ENCODE data around the gene HID1. TPM values are rescaled to one million over a fixed set of nuclear protein-coding genes. Genes with fewer than 3 reads are reported as not detected.
A peak's percentile ranks its signal among the peaks of the same experiment; 100 is the strongest.
"Not testable (repeated sequence)": the region's sequence is repeated elsewhere in the genome, so short reads cannot be mapped to it uniquely, and the experiment has no call there.

Gene HID1
- total RNA-seq, 6 experiments from 2014 or later = 0.40 to 0.96 (median 0.56) TPM

DNA sequence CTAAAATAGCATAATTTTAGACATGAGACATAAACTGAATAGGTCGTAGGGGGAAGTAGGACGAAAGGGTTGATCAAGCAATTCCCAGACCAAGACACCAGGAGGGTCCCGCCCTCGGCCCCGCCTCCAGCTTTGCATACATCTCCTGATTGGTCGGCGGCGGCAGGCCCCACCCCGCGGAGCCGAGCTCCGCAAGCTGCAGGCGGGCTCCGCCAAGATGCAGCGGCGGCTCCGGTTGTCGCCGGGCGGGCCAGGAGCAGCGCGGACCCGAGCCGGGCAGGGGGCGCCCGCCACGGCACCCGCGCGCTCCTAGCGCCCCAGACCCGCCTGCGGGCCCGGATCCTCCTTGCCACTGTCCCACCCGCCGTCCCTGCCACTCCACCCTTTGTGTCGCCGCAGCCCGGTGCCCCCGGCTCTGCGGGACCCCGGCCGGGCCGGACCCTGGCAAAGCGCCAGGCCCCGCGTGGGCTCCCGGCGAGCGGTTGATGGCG, 14.9 kb upstream of the HID1 start, which contains the start of gene CDR2L:
CDR2L (plus strand) TSS at position 215 of the 491 bp plus-strand sequence. CDS start 412 bp downstream, outside the sequence.
- H3K27ac Mint-ChIP-seq = peak within 1 kb of the TSS; percentile 96
- no peaks in the 10 kb centered on the region for H3K36me3 Mint-ChIP-seq (ENCODE audit: low read depth)
- TF ChIP-seq, protein P1, sequence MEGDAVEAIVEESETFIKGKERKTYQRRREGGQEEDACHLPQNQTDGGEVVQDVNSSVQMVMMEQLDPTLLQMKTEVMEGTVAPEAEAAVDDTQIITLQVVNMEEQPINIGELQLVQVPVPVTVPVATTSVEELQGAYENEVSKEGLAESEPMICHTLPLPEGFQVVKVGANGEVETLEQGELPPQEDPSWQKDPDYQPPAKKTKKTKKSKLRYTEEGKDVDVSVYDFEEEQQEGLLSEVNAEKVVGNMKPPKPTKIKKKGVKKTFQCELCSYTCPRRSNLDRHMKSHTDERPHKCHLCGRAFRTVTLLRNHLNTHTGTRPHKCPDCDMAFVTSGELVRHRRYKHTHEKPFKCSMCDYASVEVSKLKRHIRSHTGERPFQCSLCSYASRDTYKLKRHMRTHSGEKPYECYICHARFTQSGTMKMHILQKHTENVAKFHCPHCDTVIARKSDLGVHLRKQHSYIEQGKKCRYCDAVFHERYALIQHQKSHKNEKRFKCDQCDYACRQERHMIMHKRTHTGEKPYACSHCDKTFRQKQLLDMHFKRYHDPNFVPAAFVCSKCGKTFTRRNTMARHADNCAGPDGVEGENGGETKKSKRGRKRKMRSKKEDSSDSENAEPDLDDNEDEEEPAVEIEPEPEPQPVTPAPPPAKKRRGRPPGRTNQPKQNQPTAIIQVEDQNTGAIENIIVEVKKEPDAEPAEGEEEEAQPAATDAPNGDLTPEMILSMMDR (IDR thresholded peaks at IDR 0.05) = no peak; the same call in 1 of the 2 replicates
- peaks cover 25% of the 10 kb centered on the region for H3K4me1 Mint-ChIP-seq (ENCODE audit: low read depth)
- H3K27me3 Mint-ChIP-seq (ENCODE audit: insufficient read depth) = no peaks in the 10 kb centered on the region; the same call in 1 of the 2 replicates
- H3K9me3 Mint-ChIP-seq = no peaks in the 10 kb centered on the region
- peak within 1 kb of the TSS; percentile 89 for H3K4me3 Mint-ChIP-seq
- DNase-seq = peak; percentile 87

- H3K4me1 Mint-ChIP-seq (ENCODE audit: low read depth) = peaks cover 25% of the 10 kb centered on the region
- no peak overlapping the region for H3K27ac Mint-ChIP-seq
- TF ChIP-seq, protein P1 (IDR thresholded peaks at IDR 0.05) = no peak
- no peaks in the 10 kb centered on the region for H3K9me3 Mint-ChIP-seq
- H3K36me3 Mint-ChIP-seq (ENCODE audit: low read depth) = no peaks in the 10 kb centered on the region
- H3K27me3 Mint-ChIP-seq (ENCODE audit: insufficient read depth) = peaks cover 2% of the 10 kb centered on the region; the same call in 1 of the 2 replicates
- DNase-seq = no peak
- H3K4me3 Mint-ChIP-seq = no peak overlapping the region
These were observed 13.6 kb upstream of the HID1 start for GRCh38 chr17:74986206-74986576.

GRCh38 chr17:74982663-74983313, 10.2 kb upstream of the HID1 start:
- H3K36me3 Mint-ChIP-seq (ENCODE audit: low read depth); H3K27me3 Mint-ChIP-seq (ENCODE audit: insufficient read depth); DNase-seq; H3K27ac Mint-ChIP-seq; H3K9me3 Mint-ChIP-seq: not testable (repeated sequence)
- Mint-ChIP-seq H3K4me3 (peak overlapping the region; percentile 91), H3K4me1 (ENCODE audit: low read depth) (peaks cover 10% of the 10 kb centered on the region)

DNA sequence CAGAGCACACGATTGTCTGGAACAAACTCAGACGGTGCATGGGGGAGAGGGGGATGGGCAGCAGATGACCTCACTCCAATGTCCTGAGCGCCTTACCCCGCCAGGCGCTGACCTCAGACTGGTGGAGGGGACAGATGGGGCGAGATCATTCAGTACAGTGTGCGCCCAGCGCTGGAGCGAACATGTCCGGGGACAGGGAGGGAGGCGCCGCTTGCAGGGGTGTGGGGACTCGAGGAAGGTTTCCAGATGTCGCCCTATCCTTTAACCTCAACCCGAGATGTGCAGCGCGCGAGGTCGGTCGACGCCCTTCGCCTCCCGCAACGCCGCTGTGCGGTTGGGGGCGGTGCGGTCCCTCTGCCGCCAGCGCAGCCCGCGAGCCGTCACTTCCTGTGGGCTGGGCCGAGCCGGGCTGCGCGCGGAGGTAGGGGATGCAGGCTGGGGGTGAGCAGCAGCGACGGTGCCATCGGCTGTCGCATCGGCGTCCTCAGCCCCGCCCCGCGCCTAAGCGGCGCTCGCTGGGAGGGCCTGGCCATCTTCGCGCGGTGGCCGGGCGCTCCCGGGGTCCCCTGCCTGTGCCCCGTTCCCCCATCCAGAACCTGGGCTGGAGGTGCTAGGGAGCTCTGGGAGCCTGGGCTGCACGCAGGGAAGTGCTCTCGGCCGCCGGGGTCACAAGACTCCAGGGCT, 9.6 kb upstream of the HID1 start:
- peak overlapping the region; percentile 91 for H3K4me3 Mint-ChIP-seq
- TF ChIP-seq, protein P1 (IDR thresholded peaks at IDR 0.05) = no peak; the same call in 1 of the 2 replicates
- no peak for DNase-seq

GRCh38 chr17:74981318-74981978, 8.9 kb upstream of the HID1 start:
- Mint-ChIP-seq H3K4me1 (ENCODE audit: low read depth) (peaks cover 10% of the 10 kb centered on the region), H3K27ac (peak overlapping the region; percentile 91), H3K36me3 (ENCODE audit: low read depth) (no peaks in the 10 kb centered on the region), H3K4me3 (peak overlapping the region; percentile 91), H3K27me3 (ENCODE audit: insufficient read depth) (peaks cover 6% of the 10 kb centered on the region), H3K9me3 (no peaks in the 10 kb centered on the region)
- DNase-seq = no peak
- TF ChIP-seq, protein P1 (IDR thresholded peaks at IDR 0.05) = no peak

More for the DNA sequence above, 9.6 kb upstream of the HID1 start:
- Mint-ChIP-seq H3K36me3 (ENCODE audit: low read depth) (no peaks in the 10 kb centered on the region), H3K9me3 (no peaks in the 10 kb centered on the region), H3K27ac (peak overlapping the region; percentile 91), H3K4me1 (ENCODE audit: low read depth) (peaks cover 10% of the 10 kb centered on the region), H3K27me3 (ENCODE audit: insufficient read depth) (peaks cover 6% of the 10 kb centered on the region)
